H1 (cell line): ENCODE results near the gene DPP10. TPM values are rescaled to one million over a fixed set of nuclear protein-coding genes. Genes with fewer than 3 reads are reported as not detected.
A peak's percentile ranks its signal among the peaks of the same experiment; 100 is the strongest.

Experiments used
- BCL11A ChIP-seq, 2 experiments: IDR thresholded peaks; one replicate each; pipeline ENCODE4 v1.6.1; 2011; ENCODE audit warnings: low read depth in 2 of 2, low read length in 2 of 2, mild to moderate bottlenecking in 2 of 2
- CHD1 ChIP-seq: IDR thresholded peaks from 2 replicates; pipeline ENCODE4 v1.6.1; 2012; ENCODE audit warnings: low read depth, low read length, improper control_type of control experiment
- CHD7 ChIP-seq: fragments of 300-600 bp; sonication (generic); IDR thresholded peaks from 2 replicates; pipeline ENCODE4 v1.7.1; 2012; ENCODE audit warnings: low read length, moderate library complexity, mild to moderate bottlenecking, inconsistent platforms; ENCODE audit not compliant: insufficient replicate concordance
- GTF2F1 ChIP-seq: IDR thresholded peaks from 2 replicates; pipeline ENCODE4 v1.6.1; 2012; ENCODE audit warnings: low read depth, low read length, improper control_type of control experiment, borderline replicate concordance
- HDAC2 ChIP-seq, 2 experiments: fragments of 300-600 bp in 1 of 2; sonication (generic) in 1 of 2; IDR thresholded peaks; 2 replicates each; pipeline ENCODE4 v1.6.1; 2011 to 2012; ENCODE audit warnings: low read depth in 2 of 2, low read length in 2 of 2, mild to moderate bottlenecking in 2 of 2, moderate library complexity in 2 of 2, borderline replicate concordance in 1 of 2, inconsistent platforms in 1 of 2
- POU5F1 ChIP-seq: IDR thresholded peaks from 2 replicates; pipeline ENCODE4 v1.6.1; 2011; ENCODE audit warnings: low read depth, mild to moderate bottlenecking, low read length, moderate library complexity
- RNF2 ChIP-seq: fragments of 200-900, 300-1000 bp; sonication (generic); IDR thresholded peaks from 2 replicates; pipeline ENCODE4 v1.7.1; 2016; ENCODE audit warnings: borderline replicate concordance, low read depth, mild to moderate bottlenecking, antibody characterized with exemption, low read length; ENCODE audit not compliant: poor library complexity, severe bottlenecking; ENCODE audit errors: missing control alignments
- SP4 ChIP-seq: IDR thresholded peaks from 2 replicates; pipeline ENCODE4 v1.6.1; 2012; ENCODE audit warnings: low read length, inconsistent platforms
- SRF ChIP-seq: IDR thresholded peaks from 2 replicates; pipeline ENCODE4 v1.6.1; 2011; ENCODE audit warnings: mild to moderate bottlenecking, low read depth, low read length, moderate library complexity
- polyA plus RNA-seq, 7 experiments: library from polyadenylated mRNA; depleted of rRNA in 3 of 7; stranded (reverse) in 5 of 7; unstranded in 2 of 7; fragments of >200 nt in 5 of 7; fragments of 200-250 nt in 2 of 7; gene quantifications; 1 replicate in 5 of 7; 2 replicates in 1 of 7; 4 replicates in 1 of 7; pipeline versions ENCODE4 v1.2.1 to v1.2.3, GENCODE V29; 2011 to 2013; ENCODE audit warnings: missing spikeins in 2 of 7, mixed read lengths in 2 of 7
- total RNA-seq: library from RNA; stranded (reverse); fragmentation: NEBNext Ultra II Directional; extraction: Animal tissue kit (Norgen Biotek cat#: 25700); gene quantifications from 2 replicates; pipeline ENCODE4 v1.2.1, GENCODE V29; 2021

Gene DPP10
- total and polyA plus RNA-seq, 2 of the 8 experiments (the other 6 are each of a cell fraction or from before 2014, with no cell fraction given): 3.3 to 7.2 TPM

DNA sequence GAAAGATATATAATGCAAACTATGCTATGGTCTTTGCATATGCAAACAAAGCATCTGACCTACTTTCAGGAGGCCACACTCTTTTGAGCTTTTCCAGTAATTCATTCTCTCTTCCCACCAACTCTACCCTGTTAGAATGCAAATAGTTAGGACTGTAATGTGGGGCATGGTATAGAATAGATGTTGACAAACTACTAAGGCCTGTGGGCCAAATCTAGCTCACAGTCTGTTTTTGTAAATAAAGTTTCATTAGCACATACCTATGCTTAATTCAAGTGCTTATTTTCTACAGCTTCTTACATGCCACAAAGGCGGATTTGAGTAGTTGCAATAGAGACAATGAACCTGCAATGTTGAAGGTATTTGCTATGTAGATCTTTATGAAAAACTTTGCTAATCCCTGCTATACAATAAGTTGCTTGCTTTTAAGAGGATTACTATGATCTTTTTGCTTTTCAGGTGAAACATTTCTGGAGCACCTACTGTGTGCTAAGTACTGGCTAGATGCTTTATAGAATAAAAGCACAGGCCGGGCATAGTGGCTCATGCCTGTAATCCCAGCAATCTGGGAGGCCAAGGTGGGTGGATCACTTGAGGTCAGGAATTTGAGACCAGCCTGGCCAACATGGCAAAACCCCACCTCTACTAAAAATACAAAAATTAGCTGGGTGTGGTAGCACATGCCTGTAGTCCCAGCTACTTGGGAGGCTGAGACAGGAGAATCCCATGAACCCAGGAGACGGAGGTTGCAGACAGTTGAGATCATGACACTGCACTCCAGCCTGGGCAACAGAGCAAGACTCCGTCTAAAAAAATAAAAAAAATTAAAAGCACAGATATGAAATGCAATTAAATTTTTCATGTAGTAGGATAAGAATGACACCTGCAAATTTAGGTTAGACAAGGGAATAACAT, 267.8 kb downstream of the DPP10 start (continued):
- TF ChIP-seq POU5F1: peak; percentile 44; the same call in 1 of the 2 replicates
- peak; percentile 78 for TF ChIP-seq CHD7
- no peak for TF ChIP-seq CHD1
- no peak for TF ChIP-seq SRF
- TF ChIP-seq GTF2F1: no peak
- TF ChIP-seq SP4: no peak
- no peak for TF ChIP-seq BCL11A (IDR thresholded peaks at IDR 0.05; ENCODE audit: low read depth in 2 of 2, low read length in 2 of 2)
- TF ChIP-seq RNF2: no peak
- TF ChIP-seq HDAC2 (IDR thresholded peaks at IDR 0.05; ENCODE audit: borderline replicate concordance in 1 of 2, low read depth in 2 of 2, low read length in 2 of 2): peak in 1 of 2 experiments; percentile 68; a peak in 1 of 4 replicates
